HCT116 (cell line): ENCODE measurements around the gene LSMEM2. TPM values are rescaled to one million over a fixed set of nuclear protein-coding genes. Genes with fewer than 3 reads are reported as not detected.

Experiments used
- ATAC-seq: fragments of 200-7000 bp; cut with Tn5 transposase; 2 replicates; pipeline ENCODE4 v1.9.1; 2020; ENCODE audit warnings: mild to moderate bottlenecking, moderate library complexity
- BruUV-seq: library from RNA; stranded (reverse); fragments of 400-500 nt; replicated peaks from 2 replicates; lab custom pipeline; 2021; lab: Mats Ljungman, UMichigan
- CTCF ChIA-PET: fragments of 300-600 bp; sonication (Branson Sonifier 250); formaldehyde crosslinking; loops from one replicate; lab custom pipeline; 2021; ENCODE audit warnings: antibody characterized with exemption; lab: Charles Lee
- POLR2A ChIA-PET: fragments of 300-600, 350-600 bp; sonication (Branson Sonifier 250); formaldehyde crosslinking; loops from one replicate; lab custom pipeline; 2021; ENCODE audit warnings: antibody characterized with exemption; lab: Charles Lee
- RAD21 ChIA-PET, 2 experiments: fragments of 300-600 bp; sonication (Branson Sonifier 250); formaldehyde crosslinking; loops; one replicate each; lab custom pipeline; 2023; ENCODE audit warnings: low total read pairs in 2 of 2; ENCODE audit not compliant: uncharacterized antibody in 2 of 2, unreplicated experiment in 2 of 2, low non-redundant PET in 1 of 2; lab: Charles Lee
- DNase-seq: peaks from one replicate; pipeline ENCODE4 v3.0.0-alpha.2; 2010; ENCODE audit warnings: low read depth, low spot score
- H2AFZ ChIP-seq: fragments of 200-600 bp; shearing (Covaris generic), sonication (generic); 2 replicates; pipeline ENCODE4 v1.6.1; 2017; ENCODE audit warnings: low read depth, mixed run types, mixed read lengths, antibody characterized with exemption, low read length; ENCODE audit not compliant: poor library complexity, severe bottlenecking
- H3K27ac ChIP-seq: 2 replicates; pipeline ENCODE4 v1.5.1; 2012; ENCODE audit warnings: low read depth, low read length
- H3K27me3 ChIP-seq: fragments of 200-600 bp; sonication (generic); 2 replicates; pipeline ENCODE4 v1.6.1; 2016; ENCODE audit warnings: mixed run types, low read length, mixed read lengths; ENCODE audit not compliant: insufficient read depth
- H3K36me3 ChIP-seq, 2 experiments: fragments of 200-500 bp in 1 of 2; fragments of 200-600 bp in 1 of 2; sonication (Bioruptor generic) in 1 of 2; sonication (generic) in 1 of 2; 2 replicates each; pipeline versions ENCODE4 v1.5.1 to v1.6.1; 2014 to 2016; ENCODE audit warnings: low read length in 2 of 2, inconsistent platforms in 1 of 2, mixed read lengths in 1 of 2, mixed run types in 1 of 2; ENCODE audit not compliant: insufficient read depth in 2 of 2, control insufficient read depth in 1 of 2
- H3K4me1 ChIP-seq, 2 experiments: fragments of 200-600 bp in 1 of 2; sonication (generic) in 1 of 2; 2 replicates each; pipeline versions ENCODE4 v1.5.1 to v1.6.1; 2012 to 2017; ENCODE audit warnings: low read length in 2 of 2, inconsistent platforms in 1 of 2, mild to moderate bottlenecking in 1 of 2, mixed read lengths in 1 of 2, mixed run types in 1 of 2, moderate library complexity in 1 of 2; ENCODE audit not compliant: insufficient read depth in 2 of 2, control insufficient read depth in 1 of 2
- H3K4me2 ChIP-seq: fragments of 200-600 bp; sonication (generic); 2 replicates; pipeline ENCODE4 v1.6.1; 2017; ENCODE audit warnings: mixed run types, low read length, mixed read lengths
- H3K4me3 ChIP-seq, 2 experiments: fragments of 200-600 bp in 1 of 2; sonication (generic) in 1 of 2; replicated peaks in 1 of 2; 2 replicates each; pipeline ENCODE4 v1.5.1; 2011 to 2016; ENCODE audit warnings: low read length in 2 of 2, control low read depth in 1 of 2, low read depth in 1 of 2, mild to moderate bottlenecking in 1 of 2, mixed read lengths in 1 of 2, mixed run types in 1 of 2
- H3K79me2 ChIP-seq: fragments of 200-600 bp; sonication (generic); 2 replicates; pipeline ENCODE4 v1.6.1; 2017; ENCODE audit warnings: mild to moderate bottlenecking, mixed run types, low read length, moderate library complexity, mixed read lengths; ENCODE audit not compliant: insufficient read depth
- H3K9ac ChIP-seq: fragments of 200-600 bp; sonication (generic); 2 replicates; pipeline ENCODE4 v1.6.1; 2016; ENCODE audit warnings: low read length, mixed read lengths
- H3K9me2 ChIP-seq: fragments of 200-600 bp; sonication (generic), shearing (Covaris generic); 2 replicates; pipeline ENCODE4 v1.6.1; 2017; ENCODE audit warnings: mixed run types, mild to moderate bottlenecking, moderate library complexity; ENCODE audit not compliant: insufficient read depth
- H3K9me3 ChIP-seq, 2 experiments: fragments of 200-500 bp in 1 of 2; fragments of 200-600 bp in 1 of 2; sonication (Bioruptor generic) in 1 of 2; sonication (generic) in 1 of 2; 2 replicates each; pipeline ENCODE4 v1.6.1; 2014 to 2017; ENCODE audit warnings: low read length in 2 of 2, mixed read lengths in 2 of 2, inconsistent platforms in 1 of 2, low read depth in 1 of 2, mild to moderate bottlenecking in 1 of 2, mixed run types in 1 of 2, moderate library complexity in 1 of 2; ENCODE audit not compliant: control insufficient read depth in 1 of 2, insufficient read depth in 1 of 2
- H4K20me1 ChIP-seq: fragments of 200-600 bp; sonication (generic), shearing (Covaris generic); 2 replicates; pipeline ENCODE4 v1.6.1; 2017; ENCODE audit warnings: mixed run types, mild to moderate bottlenecking, moderate library complexity; ENCODE audit not compliant: insufficient read depth
- ATF3 ChIP-seq: IDR thresholded peaks from 2 replicates; pipeline ENCODE4 v1.6.1; 2012
- CEBPB ChIP-seq: IDR thresholded peaks from 2 replicates; pipeline ENCODE4 v1.6.1; 2012; ENCODE audit warnings: low read depth
- EGR1 ChIP-seq: IDR thresholded peaks from 2 replicates; pipeline ENCODE4 v1.6.1; 2012; ENCODE audit warnings: low read depth
- EZH2phosphoT487 ChIP-seq: fragments of 200-600 bp; IDR thresholded peaks from 2 replicates; pipeline ENCODE4 v1.6.1; 2018; ENCODE audit warnings: antibody characterized with exemption, borderline replicate concordance
- JUND ChIP-seq: IDR thresholded peaks from 2 replicates; pipeline ENCODE4 v1.6.1; 2012
- POLR2AphosphoS5 ChIP-seq: IDR thresholded peaks from 2 replicates; pipeline ENCODE4 v1.6.1; 2011; ENCODE audit warnings: mild to moderate bottlenecking, low read depth, low read length, moderate library complexity
- SRF ChIP-seq: IDR thresholded peaks from 2 replicates; pipeline ENCODE4 v1.6.1; 2012; ENCODE audit warnings: low read depth
- YY1 ChIP-seq: IDR thresholded peaks from 2 replicates; pipeline ENCODE4 v1.6.1; 2011; ENCODE audit warnings: low read length, low read depth, moderate library complexity, mild to moderate bottlenecking; ENCODE audit not compliant: insufficient replicate concordance; ENCODE audit errors: extremely low read depth
- intact Hi-C: fragments of 100-400 bp; cut with micrococcal nuclease; formaldehyde crosslinking; loops from 2 replicates; pipeline ENCODE4 v1.10.0; 2022
- total RNA-seq: library from RNA; stranded (reverse); gene quantifications from one replicate; pipeline ENCODE4 v1.2.1, GENCODE V29; 2021; ENCODE audit not compliant: unreplicated experiment
- TF ChIP-seq, protein P1 (sequence below): IDR thresholded peaks from 2 replicates; pipeline ENCODE4 v1.6.1; 2011; ENCODE audit warnings: mild to moderate bottlenecking, low read length, moderate library complexity; ENCODE audit not compliant: insufficient replicate concordance; ENCODE audit errors: extremely low read depth
- TF ChIP-seq, protein P2 (sequence below): IDR thresholded peaks from 2 replicates; pipeline ENCODE4 v1.6.1; 2012

LSMEM2 gene
- total RNA-seq, 1 experiment from 2014 or later: not detected

DNA sequence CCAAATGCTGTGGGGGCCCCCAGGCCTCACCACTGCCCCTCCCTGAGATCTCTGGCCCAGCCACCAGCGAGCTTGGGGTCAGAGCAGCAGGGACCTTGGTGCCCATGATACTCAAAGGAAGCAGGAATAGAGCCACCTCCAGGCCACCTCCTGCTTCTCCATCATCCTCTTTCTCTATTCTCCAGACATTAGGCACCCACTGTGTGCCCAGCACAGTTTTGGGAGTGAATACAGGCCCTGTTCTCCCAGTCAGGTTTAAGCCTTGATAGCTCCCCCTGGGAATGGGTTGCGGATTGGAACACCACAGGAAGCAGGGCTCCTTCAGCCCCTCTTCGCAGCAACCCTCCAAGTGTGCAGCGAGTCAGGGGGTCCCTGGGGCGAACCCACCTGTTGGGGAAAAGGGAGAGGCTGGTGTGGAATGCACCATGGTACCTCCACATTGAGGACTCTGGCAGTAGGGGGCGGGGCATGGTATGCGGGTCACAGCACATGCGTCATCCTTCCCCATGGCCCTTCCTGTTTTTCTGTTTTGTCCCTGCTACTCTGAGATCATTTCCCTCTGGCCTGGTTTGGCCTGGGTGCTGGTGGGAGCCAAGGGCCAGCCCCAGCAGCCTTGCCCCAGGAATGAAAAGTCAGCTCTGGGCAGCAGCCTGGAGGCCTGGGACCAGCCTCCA is 24.2 kb upstream of the LSMEM2 start:
- DNase-seq: no peak
- no TSS peak for BruUV-seq
- Histone ChIP-seq H2AFZ (no peak overlapping the region), H3K4me3 (no peak overlapping the region), H3K79me2 (peaks cover 24% of the 10 kb centered on the region)
- RAD21 ChIA-PET: no interaction called here
- no peak for TF ChIP-seq JUND
- TF ChIP-seq, protein P1, sequence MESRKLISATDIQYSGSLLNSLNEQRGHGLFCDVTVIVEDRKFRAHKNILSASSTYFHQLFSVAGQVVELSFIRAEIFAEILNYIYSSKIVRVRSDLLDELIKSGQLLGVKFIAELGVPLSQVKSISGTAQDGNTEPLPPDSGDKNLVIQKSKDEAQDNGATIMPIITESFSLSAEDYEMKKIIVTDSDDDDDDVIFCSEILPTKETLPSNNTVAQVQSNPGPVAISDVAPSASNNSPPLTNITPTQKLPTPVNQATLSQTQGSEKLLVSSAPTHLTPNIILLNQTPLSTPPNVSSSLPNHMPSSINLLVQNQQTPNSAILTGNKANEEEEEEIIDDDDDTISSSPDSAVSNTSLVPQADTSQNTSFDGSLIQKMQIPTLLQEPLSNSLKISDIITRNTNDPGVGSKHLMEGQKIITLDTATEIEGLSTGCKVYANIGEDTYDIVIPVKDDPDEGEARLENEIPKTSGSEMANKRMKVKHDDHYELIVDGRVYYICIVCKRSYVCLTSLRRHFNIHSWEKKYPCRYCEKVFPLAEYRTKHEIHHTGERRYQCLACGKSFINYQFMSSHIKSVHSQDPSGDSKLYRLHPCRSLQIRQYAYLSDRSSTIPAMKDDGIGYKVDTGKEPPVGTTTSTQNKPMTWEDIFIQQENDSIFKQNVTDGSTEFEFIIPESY: no peak
- no peak for TF ChIP-seq POLR2AphosphoS5
- no peak for TF ChIP-seq YY1
- TF ChIP-seq CEBPB: no peak
- no peak for TF ChIP-seq EZH2phosphoT487
- TF ChIP-seq EGR1: no peak
- TF ChIP-seq SRF: no peak
- TF ChIP-seq ATF3: no peak
- TF ChIP-seq, protein P2, sequence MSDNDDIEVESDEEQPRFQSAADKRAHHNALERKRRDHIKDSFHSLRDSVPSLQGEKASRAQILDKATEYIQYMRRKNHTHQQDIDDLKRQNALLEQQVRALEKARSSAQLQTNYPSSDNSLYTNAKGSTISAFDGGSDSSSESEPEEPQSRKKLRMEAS: no peak
- TF ChIP-seq, all 23 proteins: peak for 0
- POLR2A ChIA-PET: no interaction called here
- no peaks in the 10 kb centered on the region for H3K27me3 ChIP-seq
- CTCF ChIA-PET: interaction anchor here (0.6 to 2.9 kb wide), 3 partner anchors 8 to 28 kb away, joined by 4 to 20 read pairs (median 4); no protein-coding TSS in a partner anchor
- H4K20me1 ChIP-seq: no peaks in the 10 kb centered on the region
- H3K9me3 ChIP-seq: no peaks in the 10 kb centered on the region
- H3K9ac ChIP-seq: no peak overlapping the region
- ATAC-seq: no peak
- no peaks in the 10 kb centered on the region for H3K9me2 ChIP-seq
- no peak overlapping the region for H3K4me2 ChIP-seq
- peaks cover 3 to 55% of the 10 kb centered on the region in 2 experiments; a peak in 3 of 4 replicates for H3K4me1 ChIP-seq
- H3K36me3 ChIP-seq: peaks cover 11 to 15% of the 10 kb centered on the region in 2 experiments; a peak in 3 of 4 replicates
- intact Hi-C loops: no loop called here
- H3K27ac ChIP-seq: no peak overlapping the region; the same call in 1 of the 2 replicates
